HS-5 (cell line): ENCODE measurements around the gene INPP5E.

Experiments
- DNase-seq: peaks from one replicate; pipeline ENCODE4 v3.0.0-alpha.2; 2012; ENCODE audit warnings: low read depth

The INPP5E gene

DNA sequence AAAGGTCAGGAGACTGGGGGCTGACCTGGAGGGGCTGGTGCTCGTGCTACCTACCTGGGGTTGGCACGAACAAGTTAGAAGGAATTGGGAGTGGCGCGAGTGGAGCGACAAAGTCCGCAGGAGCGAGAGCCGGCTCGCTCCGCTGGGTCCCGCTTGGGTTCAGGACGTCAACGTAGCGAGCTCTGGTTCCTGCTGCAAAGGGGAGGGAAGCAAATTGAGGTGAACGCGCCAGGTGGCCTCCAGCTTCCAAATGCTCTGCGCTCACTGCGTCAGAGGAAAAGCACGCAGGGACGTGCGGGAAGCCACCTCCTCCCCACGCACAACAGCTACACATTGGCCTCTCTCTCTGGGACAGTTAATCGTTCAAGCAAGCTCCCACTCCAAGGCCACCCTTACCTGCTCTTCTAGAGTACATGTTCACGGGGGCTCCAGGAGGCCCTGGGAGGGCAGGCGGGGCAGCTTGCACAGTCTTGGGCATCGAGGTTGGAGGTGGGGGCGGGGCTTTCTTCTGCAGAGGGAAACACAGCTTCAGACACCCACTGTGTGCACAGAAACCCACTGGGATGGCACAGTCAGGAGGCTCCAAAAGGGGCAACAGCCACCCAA, 7.6 kb upstream of the INPP5E start:
- DNase-seq: no peak

DNA sequence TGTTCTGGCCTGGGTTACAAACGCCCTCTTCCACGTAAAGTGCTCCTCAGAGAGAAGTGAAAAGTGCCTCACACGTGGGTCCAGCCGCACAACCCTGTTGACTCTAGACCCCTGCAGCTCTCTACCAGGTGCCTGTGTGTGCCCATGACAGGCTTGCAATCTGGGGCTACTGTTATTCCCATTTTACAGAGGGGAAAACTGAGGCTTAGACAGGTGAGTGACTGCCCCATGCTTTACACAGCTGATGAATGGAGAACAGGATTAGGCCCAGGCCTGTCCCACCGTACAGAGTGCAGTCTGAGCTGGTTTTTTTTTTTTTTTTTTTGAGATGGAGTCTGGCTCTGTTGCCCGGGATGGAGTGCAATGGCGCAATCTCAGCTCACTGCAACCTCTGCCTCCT, 6.2 kb upstream of the INPP5E start:
- no peak for DNase-seq

DNA sequence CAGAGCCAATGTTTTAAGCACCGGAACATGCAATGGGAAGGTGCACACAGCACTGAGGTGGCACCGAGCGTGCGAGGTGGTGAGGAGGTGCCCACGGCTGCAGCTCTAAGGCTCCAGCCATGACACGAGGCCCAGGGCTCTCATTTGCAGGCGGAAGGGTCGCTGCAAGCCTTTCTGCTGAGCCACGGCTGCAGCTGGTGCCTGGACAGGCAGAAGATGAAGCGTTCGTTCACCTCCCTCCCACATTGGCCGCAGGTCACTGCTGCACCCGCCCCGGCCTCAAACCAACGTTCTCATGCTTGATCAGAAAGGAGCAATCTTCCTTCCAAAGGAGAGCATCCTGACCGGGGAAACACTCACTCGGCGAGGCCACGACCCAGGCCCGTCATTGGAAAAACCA, 4.5 kb upstream of the INPP5E start:
- no peak for DNase-seq

DNA sequence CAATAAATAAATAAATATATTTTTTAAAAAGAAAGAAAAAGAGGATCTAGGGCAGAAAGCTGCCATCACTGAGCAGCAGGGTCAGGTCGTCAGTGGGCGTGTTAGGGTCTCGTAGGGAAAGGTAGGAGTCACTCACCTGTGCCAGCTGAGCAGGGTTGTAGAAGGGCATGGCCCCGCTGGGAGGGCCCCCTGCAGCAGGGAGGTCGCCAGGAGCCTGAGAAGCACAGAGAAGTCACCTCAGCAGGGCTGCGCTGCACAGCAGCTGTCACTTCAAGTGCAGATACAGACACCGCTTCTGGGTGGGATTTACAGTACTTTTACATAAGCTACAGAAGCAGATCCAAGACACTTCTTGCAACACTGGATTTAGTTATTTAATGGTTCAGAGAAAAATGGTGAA, 4.0 kb upstream of the INPP5E start:
- no peak for DNase-seq

DNA sequence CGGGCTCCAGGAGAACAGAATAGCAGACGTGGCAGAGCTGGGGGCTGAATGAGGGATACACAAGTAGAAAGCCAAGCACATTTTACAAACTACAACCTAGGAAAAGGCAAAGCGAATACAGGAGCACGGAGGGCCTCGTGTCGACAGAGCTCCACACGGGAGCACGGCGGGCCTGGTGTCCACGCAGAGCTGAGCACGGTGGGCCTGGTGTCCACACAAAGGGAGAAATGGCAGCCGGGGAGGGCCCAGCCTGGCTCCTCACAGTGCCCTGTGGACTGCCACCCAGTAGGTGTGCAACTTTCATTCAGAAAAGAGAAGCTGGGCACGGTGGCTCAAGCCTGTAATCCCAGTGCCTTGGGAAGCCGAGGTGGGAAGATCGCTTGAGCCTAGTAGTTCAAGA, 3.4 kb upstream of the INPP5E start:
- no peak for DNase-seq

DNA sequence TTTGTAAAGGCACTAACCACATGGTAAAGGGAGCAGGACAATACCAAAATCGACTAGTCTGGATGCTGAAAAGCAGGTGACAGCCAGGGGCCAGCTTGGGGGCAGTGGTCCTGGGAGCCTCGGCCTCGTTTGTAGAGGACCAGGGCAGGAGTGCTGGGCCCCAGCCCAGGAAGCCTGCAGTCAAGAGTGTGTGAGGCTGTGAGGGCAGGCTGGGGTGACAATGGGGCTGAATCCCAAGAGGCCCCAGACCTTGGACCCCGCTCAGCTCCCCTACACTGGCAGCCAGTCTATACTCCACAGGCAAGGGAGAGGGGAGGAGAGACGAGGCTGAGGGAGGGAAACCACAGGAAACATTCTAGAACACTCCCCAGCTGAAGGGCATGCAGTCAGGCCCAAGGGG, 2.6 kb upstream of the INPP5E start:
- no peak for DNase-seq

DNA sequence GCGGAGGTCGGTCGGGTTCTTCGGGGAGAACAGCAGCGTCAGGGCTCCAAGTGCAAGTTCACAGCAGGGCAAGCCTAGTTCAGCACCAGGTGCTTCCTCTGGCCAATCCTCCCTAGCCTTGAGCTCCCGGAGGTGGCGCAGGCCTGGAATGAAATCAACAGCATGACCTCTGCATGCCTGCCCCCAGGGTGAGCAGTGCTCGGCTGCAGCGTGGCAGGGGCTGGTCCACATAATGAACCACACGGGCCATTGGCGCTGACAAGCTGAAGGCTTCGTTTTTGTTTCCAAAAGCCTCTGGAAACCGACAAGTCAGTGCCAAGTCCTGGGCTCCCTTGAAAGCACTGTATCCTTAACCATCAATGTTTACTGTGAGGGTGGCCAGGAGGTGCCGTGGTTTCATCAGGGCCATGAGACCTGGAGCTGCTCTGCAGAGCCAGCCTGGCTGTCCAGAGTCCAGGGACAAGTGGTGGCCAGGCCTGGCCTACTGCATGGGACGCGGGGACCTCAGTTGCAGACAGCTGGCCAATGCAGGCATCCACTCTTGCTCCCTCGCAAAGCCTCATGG, 2.1 kb upstream of the INPP5E start:
- no peak for DNase-seq

DNA sequence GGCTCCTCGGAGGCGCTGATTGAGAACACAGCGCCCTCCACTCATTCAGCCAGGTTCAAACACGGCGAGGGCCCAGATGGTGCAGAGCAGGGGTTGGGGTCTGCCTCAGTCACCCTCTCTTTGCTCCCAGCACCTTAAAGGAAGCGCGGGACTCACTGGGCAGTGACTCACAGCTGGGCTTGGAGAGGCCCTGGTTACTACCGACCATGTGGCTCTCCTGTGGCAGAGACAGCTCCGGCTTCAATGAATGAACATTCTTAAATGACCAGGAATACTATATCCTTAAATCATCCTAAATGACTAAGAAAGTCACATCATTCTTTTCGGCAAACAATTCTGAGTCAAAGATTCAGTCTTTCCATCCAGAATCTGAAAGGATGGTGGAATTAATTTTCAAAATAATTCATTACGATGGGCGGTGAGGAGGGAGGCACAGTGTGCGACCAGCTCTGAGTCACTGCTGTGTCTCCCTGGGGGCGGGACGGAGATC, 1.6 kb upstream of the INPP5E start:
- no peak for DNase-seq

DNA sequence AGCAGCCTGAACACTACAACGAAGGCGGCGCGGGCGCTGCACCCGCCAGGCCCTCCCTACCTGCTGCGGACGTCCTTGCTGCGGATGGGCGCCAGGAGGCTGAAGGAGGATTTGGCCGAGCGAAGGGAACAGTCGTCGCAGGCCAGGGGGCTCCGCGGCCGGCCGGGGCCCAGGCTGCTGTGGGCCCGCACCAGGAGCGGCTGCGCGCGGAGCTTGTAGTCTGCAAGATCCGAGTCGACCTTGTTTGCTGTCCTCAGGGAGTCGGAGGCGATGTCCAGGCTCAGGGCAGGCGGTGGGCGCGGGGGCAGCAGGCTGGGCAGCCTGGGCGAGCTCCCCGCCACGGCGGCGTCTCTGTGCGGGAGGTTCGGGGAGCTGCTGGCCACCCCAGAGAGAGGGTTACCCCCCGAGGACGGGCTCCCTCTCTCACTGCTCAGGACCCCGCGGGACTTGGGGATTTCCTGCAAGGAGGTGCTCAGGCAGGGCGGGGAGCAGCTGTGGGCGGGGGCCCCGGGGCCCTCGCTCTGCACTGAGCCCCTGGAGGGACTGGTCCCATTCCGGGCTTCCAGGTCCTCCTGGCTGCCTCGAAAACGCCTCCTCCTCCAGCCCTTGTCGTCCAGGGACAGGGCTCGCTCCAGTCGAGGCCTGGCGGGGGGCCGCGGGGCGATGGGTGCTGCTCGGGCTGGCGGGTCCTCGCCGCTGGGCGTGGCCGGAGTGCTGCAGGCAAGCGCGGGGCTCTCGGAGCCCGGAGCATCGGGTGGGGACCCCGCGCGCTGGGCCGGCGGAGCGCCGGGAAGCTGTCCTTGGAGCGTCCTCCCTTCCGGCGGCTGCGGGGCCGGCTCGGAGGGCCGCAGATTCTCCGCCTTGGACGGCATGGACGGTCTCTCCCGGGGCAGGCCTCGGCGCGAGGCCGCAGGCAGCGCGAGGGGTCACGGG, 831 bp downstream of the INPP5E start:
- DNase-seq: no peak

DNA sequence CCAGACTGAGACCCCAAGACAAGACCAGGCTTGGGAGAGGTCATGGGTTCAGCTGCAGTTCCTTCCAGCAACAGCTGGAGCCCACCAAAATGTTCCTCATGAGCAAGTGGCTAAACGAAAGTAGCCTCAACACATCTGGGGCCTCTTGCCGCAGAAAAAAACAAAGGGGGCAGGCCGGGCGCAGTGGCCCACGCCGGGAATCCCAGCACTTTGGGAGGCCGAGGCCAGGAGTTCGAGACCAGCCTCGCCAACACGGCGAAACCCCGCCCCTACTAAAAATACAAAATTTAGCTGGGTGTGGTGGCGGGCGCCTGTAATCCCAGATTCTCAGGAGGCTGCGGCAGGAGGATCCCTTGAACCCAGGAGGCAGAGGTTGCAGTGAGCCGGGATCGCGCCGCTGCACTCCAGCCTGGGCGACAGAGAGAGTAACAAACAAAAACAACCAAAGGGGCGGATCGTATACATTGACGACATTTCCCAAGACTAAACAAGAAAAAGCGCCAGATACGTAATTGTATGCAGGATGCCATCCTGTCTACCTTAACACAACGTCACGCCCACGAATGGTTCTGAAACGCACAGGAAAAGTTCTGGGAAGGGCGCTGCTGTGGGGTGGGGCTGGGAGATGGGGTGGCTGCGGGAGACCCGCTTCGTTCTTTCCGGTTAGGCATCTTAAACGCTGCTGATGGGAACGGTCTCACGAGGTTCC, 1.7 kb downstream of the INPP5E start:
- DNase-seq: no peak

DNA sequence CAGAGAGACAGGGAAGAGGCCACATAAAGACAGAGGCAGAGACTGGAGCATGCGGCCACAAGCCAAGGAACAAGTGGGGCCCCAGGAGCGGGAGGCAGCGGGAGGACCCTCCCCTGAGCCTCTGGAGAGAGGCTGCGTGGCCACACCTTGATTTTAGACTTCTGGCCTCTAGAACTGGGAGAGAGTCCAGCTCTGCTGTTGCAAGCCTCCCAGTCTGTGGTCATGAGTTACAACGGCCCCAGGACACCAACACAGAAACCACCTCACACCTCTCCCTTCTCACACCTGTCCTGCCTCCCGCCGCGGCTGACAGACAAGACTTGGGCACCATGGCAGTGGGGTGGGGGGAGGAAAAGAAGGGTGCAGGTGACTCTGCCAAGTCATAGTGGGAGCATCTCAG, 2.2 kb downstream of the INPP5E start:
- DNase-seq: no peak

DNA sequence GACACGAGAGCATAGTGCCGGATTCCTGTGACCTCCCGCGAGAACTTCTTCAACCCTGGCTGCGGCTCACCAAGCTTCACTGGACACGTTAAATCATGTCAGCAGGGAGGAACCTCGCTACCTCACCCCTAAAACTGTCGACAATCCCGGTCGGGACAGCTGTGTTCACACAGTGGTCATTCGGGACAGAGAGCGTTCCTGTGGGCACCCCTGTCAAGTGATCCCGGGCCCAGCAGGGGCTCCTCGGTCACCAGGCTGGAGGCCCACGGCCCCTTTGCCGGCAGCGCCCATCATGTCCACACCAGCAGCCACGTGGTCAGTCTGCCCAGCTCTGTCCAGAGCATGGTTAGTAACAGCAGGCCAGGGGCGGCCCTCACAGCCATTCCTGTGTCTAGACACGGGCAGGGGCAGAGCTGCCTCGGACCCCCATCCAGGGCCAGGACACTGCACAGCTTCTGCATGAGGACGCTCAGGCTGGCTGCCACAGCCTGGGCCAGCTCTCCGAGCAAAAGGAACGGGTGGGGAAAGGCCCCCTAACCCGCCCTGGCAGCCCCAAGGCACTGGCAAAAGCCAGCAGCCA, 3.5 kb downstream of the INPP5E start:
- no peak for DNase-seq

DNA sequence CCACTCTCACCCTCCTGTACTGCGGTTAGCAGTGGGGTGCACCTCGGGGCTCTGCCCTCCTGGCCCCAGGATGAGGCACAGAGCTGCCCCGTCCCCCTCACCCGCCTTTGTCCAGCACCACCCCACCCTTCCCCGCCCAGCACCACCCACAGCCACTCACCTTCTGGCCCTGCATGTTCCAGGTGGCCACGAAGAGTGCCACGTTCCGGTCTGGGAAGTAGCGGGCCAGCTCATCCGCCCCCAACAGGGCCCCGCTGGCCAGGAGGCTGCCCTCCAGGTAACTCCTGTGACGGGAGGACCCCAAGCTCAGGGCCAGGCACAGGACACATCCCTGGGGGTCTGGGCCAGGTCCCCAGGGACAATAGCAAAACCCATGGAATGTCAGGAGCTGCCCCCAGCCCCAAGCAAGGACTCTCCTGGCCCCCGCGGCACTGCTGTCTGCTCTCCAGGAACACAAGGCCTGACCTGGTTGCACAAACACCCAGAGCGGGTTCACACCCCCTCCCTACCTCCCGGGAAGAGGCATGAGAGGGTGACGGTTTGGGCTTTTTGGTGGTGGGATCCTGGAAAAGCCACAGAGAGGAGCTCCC, 5.0 kb downstream of the INPP5E start:
- no peak for DNase-seq

DNA sequence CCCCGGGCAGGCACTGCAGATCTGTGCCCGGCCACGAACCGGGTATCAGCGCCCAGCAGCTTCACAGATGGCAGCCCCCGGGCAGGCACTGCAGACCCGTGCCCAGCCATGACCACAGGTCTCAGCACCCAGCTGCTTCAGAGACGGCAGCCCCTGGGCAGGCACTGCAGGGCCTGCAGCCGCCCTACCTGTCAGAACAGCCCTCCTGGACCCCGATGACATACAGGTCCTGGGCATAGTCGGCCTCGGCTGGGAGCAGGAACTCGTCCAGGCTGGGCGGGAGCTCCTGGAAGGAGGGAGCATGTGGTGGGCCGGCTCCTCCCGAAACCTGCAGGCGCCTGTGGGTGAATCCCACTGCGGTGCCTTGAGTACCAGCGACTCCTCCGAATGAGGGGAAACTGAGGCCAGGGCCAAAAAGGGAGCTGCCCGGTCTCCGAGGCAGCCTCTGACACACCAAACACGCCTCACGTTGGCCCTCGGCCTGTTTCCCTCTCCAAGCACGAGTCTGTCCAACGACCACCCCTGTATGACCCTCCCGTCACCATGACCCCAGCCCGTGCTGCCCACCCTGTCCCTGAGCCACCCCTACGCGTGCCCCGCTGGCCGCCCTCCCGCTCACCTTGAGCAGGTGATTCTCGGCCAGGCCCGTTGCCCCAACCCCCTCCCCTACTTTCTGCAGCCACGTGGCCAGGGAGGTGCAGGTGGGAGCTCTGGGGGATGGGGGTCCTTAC, 5.6 kb downstream of the INPP5E start:
- no peak for DNase-seq

DNA sequence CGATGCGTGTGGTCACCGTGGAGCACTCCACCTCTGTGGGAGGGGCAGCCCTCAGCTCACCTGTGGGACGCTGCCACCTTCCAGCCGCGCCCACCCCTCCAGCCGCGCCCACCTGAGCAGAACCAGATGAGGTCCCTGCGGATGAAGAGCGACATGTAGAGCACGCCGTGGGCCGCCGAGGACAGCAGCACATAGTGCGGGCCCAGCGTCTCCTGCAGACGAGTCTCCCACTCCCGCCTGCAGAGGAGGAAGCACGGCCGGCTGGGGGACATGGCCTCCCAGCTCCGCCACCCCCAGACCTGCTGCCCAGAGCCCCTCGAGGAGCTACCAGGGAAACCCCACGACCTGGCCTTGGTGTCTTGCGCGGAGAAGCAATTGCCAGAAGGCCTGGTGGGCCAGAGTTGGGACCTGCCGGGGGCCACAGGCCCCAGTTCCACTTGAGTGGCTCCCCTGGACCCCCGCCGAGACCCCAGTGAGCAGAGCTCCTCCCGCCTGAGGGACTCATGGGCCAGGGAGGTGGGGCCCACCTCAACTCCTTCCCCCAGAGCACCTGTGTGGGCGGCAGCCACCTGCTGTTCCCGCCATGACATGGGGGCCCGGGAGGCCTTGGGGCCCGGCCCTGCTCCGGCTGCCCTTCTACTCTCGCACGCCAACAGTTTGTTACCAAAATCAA, 6.5 kb downstream of the INPP5E start:
- DNase-seq: no peak

DNA sequence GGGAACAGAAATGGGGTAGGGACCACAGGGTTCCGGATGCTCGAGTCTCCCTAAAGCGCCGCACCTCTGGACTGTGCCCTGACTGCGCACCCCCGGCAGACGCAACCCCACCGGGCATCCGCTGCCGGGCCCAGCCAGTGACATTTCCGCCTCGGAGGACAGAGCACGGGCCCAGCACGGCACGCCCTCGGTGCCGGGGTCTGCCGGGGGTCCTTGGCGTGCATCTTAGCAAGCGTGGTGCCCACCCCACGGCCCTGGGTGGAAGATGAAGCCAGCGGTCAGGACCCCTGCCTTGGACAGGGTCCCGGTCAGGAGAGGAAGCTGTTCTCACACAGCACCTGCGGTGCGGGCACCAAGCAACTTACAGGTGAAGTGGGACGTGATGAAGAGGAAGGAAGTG, 7.1 kb downstream of the INPP5E start:
- no peak for DNase-seq

DNA sequence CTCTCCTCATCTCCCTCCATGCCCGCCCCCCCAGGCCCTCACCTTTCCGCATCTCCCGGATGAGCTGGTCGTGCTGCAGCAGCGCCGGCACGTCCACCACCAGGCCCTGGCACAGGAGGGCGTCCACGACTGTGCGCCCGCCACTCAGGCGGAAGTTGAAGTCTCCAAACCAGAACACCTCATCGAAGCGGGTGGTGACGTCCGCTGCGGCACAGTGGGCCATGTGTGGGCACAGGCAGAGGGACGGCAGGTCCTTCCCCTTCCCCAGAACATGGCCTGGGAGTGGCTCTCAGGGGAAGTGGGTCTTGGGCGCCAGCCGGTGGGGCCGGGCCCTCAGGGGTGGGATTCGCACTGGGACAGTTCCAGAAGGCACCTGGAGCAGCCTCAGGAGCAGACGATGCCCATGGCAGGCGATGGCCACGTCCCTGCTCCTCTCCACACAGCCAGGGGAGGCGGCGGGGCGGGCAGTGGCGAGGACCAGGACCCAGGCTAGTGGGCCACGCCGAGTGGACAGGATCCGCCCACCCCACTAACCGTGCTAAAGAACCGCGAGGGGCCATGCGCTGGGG, 7.8 kb downstream of the INPP5E start:
- no peak for DNase-seq

DNA sequence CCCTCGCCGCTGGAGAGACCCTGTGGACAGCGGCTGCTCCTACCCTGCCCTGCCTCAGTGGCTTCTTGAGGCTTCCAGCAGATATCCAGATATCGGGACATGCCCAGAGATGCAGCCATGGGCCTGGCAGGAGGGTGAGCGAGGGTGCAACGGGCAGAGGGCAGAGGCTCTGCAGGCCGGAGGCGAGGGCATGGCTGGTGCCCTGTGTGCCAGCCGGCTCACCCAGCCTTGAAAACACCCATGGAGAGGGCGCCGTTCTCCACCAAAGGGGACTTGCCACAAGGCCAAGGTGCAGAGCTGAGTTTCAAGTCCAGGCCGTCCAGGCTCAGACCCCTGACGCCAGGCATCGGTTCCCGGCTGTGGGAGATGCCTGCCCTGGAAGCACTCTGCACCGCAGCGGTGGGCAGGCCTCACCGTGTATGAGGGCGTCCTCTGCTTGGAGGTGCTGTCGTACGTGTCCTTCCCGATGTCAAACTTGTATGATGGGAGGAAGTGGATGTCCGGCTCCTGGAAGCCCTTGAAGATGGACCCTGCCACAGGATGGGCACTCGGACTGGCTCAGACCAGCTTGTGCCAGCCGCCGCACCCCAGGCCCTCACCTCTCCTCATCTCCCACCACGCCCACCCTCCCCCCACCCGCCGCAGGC, 8.9 kb downstream of the INPP5E start:
- no peak for DNase-seq

DNA sequence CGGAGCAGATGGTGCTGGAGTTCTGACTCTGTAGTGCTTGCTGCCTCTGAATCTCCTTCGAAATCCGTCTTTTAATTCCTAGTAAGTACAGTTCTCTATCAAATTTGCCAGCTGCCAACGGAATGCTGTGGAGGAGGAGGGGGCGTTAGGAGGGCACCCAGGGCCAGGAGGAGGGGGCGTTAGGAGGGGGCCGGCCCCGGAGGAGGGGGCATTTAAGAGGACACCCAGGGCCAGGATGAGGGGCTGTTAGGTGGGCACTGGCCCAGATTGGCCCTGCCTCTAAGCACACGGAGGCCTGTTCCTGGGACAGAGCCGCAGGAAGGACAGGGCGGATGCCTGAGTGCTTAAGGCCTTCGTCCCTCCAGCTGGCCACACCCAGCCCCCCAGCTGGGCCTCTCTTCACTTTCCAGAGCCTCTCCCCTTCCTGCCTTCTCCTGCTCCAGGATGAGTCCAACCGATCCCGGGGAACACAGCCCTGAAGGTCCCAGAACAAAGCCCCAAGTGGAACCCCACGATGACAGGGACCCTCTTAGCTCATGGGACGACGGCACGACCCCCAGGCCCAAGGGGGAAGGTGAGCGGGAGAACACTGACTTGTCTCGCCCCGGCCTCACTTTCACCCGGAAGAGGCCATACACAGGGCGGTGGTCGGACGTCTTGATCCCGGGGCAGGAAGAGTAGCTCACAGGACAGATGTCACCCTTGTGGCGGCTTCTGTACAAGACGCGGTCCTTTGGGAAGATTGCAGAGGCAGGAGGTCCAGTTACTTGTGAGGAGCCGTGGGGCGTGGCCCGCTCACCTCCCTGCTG, 9.8 kb downstream of the INPP5E start:
- DNase-seq: no peak
